NCI-H2171 treated with DMSO at 0.1 percent for 48 hours (cell line): ENCODE measurements around the gene DLK2.
"Not testable (repeated sequence)": the region's sequence is repeated elsewhere in the genome, so short reads cannot be mapped to it uniquely, and the experiment has no call there.

ENCODE experiments used
- DNase-seq: peaks from one replicate; lab custom pipeline; 2025; lab: John Stamatoyannopoulos, UW

The DLK2 gene, protein sequence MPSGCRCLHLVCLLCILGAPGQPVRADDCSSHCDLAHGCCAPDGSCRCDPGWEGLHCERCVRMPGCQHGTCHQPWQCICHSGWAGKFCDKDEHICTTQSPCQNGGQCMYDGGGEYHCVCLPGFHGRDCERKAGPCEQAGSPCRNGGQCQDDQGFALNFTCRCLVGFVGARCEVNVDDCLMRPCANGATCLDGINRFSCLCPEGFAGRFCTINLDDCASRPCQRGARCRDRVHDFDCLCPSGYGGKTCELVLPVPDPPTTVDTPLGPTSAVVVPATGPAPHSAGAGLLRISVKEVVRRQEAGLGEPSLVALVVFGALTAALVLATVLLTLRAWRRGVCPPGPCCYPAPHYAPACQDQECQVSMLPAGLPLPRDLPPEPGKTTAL

DNA sequence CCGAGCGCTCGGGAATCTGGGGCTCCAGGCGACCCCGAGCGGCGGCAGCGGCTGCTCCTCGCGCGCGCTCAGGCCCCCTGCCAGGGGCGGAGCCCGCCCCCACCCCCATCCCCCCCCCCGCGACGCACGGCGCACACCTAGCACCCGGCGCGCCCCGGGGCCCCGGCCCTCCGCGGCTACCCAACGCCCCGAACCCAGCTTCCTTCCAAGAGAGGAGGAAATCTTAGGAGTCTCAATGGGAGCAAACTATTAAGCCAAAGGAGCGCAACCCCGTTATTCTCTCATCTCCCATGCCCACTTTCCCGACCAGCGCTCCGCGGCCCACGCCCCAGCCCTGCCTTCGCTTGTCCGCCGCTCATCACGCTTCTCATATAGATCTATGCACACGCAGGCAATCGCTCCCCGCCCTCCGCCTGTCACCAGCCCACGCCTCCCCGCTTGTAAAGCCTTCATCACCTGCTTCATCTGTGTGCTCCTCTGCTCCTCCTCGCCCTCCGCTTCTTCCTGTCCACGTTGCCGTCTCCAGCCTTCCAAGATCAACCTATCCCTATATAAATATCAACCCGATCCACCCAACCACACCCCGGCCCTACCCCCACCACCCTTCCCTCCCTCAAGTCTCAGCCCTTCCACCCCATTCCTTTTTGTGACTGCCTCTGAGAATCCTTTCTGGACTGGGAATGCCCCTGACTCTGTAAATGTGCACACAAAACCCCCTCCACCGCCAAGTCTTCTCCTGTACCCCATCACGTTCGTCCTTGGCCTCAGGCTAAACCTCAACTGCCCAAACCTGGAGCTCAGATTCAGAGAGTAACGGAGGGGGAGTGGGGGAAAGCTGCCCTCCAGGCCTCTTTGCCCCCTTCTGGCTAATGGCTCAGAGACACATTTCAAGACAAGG, at the start of gene DLK2:
Gene DLK2 (minus strand): TSS at position 18 of the 898 bp plus-strand sequence. CDS start 723 bp downstream, outside the sequence.
- DNase-seq, result peak; percentile 68

DNA sequence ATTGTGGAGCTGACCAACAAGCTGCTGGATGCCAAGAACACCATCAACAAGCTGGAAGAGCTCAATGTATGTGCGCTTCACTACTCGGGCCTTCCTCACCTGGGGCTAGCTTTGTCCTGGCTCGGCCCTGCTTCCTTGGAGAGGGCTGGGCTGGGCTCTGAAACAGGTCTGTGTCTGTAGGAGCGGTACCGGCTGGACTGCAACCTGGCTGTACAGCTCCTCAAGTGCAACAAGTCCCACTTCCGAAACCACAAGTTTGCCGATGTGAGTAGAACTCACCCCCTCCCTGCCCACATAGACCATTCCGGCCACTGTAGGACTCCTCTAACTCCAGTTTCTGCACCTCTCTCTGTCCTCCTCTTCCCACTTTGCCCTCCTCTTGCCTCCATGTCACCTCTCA, 48.1 kb upstream of the DLK2 start:
- no peak for DNase-seq

DNA sequence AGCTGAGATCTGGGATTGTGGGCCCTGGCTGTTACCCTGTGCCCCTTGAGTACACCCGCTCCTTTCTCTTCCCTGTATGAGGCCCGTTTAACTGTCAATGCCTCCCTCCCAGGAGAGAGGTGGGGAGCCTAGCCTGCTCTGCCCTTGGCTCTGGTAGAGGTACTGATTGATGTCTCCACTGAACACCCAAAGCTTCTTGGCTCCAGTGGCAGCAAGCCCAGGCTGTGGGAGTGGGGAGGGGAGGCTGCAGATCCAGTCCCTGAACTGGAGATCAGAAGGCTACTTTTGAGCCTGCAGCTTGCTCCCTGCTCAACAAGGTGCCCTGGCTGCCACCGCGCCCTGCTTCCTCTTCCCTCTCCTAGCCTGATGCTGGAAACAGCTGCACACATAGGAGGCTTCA, 47.3 kb upstream of the DLK2 start:
- no peak for DNase-seq

DNA sequence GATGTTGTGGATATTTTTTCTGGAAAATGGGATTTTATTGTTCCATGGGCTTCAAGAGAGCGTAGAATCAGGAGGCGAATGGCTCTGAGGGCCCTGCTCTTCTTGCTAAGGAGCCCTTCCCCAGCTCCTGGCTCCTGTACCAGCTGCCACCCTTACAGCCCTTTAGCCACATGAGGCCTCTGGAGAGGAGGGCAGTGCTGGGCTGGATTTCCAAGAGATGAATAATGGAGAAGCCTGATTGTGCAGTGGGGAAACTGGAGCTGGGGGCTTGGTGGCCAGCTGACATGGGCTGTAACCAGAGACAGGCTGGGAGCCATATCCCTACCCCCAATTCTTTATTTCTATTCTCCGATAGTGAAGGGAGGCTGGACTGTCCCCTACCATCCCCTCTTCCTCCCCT, 45.6 kb upstream of the DLK2 start:
- DNase-seq, result no peak

DNA sequence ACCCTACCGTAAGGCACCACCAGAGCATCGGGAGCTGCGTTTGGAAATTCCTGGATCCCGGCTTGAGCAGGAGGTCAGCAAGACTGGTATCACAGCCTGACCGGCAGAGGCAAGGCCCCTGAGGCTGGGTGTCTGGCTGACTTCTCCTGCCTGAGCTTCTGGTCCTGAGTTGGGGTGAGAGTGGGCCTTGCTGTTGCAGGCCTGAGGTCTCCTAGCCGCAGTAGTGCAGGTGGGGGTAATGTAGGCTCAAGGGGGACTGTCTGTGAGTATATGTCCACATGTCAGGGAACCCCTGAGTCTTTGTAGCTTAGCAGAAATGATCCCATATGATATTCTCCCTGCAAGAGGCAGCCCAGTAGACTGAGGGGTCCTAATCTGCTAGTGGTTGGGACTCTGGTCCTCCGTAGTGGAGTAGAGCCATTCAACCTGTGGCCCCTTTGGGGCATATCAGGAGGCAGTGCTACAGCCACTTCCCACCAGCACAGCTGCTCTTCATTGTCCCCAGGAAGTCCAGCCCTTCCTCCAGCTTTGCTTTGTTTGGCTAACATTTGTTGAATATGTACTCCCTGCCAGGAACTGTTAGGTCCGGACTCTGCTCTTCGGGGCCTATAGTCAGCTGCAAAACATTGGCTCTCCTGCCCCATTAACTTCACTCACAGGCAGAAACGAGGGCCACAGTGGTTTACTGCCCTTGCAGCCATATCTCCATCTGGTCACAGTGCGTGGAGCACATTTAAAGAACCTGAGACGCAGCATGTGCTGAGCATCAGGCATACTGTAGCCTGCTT, 43.9 kb upstream of the DLK2 start:
- DNase-seq, result no peak

DNA sequence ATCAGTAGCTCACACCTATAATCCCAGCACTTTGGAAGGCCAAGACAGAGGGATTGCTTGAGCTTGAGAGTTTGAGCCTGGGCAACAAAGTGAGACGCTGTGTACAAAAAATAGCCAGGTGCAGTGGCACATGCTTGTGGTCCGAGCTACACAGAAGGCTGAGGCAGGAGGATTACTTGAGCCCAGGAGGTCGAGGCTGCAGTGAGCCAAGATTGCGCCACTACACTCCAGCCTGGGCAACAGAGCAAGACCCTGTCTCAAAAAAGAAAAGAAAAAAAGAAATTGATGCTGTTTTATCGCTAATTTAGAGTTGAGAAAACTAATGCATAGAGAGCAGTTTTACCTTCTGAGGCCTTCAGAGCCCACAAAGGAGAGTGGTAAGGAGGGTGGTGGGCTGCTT, 42.9 kb upstream of the DLK2 start:
- not testable (repeated sequence) for DNase-seq

DNA sequence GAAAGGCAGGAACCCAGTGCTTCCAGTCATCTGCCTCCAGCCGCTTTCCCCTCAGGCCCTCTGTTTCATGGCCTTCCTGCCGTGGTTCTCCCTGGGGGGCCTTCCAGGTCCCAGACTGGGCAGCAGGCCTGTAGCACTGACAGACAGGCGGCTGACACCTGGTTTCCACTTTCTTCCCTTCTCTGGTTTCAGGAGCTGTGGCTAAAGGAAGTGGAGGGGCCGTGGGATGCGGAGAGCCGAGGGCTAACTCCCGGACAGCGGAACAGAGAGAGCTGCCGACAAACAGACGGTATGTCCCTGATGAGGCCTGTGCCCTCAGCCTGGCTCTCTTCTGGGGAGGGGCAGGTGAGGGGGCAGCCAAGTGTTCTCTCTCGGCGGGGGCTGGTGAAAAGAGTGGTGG, 42.3 kb upstream of the DLK2 start:
- DNase-seq, result no peak

DNA sequence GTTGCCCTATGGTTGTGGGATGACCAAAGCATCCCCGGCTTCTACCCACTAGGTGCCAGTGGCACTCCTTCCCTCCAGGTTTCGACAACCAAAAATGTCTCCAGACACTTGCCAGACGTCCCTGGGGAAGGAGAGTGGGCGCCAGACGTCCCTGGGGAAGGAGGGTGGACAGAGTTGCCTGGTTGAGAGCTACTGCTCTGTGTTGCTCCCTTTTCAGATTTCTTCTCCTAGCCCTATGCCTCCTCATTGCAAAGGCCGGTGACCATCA, 41.7 kb upstream of the DLK2 start:
- no peak for DNase-seq

DNA sequence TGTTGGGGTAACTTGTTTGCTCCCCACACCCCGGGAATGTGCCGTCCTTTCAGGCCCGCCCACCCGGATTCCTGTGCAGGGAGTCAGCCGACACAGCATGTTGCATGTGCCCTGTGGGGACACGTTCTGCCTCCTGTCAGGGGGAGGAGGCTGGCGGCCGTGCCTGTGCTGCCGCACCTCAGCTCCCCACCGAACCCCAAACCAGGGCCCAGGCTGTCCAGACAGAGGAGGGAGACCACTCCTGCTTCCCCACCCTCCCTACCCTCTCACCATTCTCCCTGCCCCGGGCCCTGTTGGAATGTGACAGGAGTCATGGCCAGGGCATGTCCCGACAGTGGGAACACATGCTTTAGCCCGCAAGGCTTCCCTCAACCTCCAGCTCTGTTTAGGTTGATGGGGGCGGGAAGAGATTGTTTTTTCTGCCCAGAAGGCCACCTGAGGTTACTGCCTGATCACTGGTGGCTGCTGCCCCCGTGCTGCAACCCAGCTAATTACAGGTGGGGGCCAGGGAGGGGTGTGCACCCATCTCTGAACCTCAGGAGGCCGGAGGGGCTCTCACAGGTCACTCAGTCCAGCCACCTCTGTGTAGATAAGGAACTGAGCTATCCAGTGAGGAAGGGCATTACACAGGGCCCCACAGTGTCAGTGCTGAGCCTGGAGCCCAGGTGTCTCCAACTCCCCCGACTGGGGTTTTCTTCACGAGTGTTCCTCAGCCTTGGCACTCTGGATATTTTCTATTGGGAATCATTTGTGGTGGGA, 41.2 kb upstream of the DLK2 start:
- DNase-seq, result no peak

DNA sequence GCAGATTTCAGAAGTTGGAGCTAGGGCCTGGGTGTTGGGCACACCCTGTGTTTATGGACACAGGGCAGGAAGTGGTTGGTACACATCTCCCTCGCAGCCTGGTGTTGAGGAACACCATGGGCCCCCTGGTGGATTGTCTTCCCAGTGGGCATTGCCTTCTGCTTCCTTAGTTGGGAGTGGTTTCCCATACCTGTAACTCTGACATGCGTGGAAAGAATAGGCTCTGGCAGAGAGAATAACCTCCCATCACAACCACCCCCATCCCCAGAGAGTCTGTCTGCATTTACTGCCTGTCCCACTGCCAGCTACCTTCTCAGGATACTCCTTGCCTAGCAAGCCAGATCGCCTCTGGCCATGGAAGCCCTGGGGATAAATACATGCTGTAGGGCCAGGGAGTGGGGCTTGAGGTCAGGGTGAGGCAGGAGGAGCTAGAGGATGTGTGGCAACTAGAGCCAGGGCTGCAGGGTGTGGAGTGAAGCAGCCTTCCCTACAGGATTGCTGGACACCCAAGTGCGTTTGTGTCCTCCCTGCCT, 40.1 kb upstream of the DLK2 start:
- no peak for DNase-seq

DNA sequence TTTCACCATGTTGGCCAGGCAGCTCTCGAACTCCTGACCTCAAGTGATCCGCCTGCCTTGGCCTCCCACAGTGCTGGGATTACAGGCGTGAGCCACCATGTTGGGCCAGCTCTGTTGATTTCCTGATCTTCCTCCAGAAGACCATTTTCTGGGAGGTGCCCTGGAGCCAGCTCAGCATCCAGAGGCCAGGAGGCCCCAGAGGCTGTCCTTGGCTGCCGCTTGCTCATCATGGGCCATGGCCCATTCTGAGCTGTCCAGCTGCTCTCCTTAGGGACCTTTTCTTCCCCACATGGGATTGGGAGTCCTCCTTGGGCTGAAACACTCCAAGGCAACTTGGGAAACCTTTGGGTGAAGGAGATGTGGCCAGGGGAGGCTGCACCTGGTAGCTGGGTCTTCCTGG, 39.4 kb upstream of the DLK2 start:
- DNase-seq, result no peak

DNA sequence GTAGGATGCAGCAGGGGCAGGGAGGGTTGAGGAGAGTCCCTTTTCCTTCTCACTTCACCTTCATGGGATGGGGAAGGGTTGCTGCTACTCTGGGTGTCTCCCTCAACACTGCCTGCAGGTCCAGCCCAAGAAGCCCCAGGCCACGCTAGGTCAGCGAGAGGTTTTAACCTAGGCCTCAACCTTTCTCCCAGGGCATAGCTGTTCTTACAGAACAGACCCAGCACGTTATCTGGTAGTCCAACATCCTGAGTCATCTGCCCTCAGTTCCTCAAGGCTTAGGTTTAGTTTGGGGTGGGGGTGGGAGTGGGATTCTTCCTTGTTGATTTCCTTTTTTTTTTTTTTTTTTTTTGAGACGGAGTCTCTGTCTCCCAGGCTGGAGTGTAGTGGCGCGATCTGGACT, 39.0 kb upstream of the DLK2 start:
- no peak for DNase-seq

DNA sequence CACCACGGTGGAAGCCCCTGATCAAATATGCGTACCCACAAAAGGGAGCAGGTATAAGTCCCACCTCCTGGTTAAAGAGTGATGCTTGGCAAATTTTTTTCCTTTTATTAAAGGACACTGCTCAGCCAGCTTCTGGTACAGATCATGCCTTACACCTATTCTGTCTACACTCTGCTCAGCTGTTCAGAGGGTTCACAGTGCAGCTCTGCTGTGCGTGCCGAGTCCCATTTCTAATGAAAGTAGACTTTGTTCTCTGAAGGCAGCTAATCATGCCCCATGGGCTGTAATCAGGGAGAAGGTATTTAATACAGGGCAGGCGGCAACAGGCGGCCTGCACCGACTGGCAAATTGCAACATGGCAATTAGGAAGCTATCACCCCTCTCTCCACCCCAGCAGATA, 38.5 kb upstream of the DLK2 start:
- no peak for DNase-seq

DNA sequence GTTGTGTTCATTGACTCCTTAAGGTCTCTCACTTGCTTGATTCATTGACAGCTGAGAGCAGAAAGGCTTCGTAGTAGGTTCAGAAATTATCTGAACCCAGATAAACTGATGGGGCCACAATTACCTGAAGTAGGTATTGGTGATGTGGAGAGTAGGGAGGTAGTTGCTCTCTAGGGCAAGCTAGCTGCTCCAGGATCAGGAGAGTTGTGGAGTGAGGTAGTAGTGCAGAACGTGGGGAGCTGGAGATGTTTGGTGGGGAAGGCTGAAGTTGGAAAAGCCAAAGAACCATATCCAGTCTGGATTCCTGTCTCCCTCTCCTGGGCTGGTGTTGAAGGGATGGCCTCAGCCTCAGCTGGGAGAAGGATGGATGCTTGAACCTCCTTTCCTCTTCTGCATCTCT, 37.9 kb upstream of the DLK2 start:
- no peak for DNase-seq

DNA sequence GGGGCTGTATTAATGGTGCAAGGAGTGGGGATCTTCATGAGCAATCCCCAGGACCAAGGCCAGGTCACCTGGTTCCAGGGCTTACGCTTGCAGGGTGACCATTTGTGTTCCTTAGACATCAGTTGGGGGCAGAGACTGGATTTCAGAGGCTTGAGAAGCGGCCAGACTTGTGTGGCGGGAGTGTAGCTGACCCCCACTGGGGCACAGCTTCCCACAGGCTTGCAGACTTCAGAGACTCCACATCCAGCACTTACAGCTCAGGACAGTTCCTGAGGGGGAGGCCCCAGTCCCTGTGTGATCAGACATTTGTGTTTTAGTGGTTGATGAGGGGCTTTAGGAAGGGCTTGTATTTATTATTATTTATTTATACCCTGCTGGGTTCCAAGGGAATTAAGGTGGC, 37.3 kb upstream of the DLK2 start:
- DNase-seq, result no peak

DNA sequence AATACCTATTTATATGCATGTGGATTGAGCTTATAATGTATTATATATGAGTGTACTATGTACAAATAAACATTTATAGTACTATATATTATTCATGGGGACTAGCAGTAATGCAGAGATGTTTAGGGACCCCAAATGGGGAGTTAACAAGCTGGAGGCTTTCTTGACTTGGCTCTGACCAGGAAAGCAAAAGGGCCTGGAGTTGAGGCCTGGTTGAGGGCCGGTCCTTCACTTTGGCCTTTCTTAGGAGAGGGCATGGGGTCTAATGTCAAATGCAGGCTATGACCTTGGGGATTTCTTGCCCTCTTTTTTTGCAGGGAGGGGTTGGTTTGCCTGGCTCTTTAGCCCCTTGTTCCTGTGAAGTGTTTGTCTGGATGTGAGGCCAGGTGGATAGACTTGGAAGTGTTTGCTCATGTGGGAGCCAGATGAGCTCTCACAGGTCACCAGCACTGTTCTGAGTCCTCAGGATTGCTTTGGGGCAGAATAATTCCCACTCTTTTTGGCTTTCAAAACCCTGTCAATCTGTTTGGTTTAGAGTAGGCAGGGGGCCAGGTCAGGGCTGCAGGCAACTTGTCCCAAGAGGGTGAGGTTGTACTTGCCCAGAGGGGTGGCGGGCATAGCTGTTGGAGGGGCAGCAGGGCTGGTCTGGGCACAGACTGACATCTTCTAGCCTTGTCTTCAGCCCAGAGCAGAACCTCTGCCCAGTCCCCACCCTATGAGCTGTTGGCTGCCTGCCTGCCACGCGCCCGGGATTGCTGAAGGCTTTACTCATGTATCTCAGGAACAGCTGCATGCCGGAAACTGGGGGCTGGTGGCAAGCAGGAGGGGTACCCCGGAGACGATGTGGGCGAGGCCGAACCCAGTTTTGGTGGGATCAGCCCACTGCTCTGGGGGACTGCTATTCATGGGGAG, 36.7 kb upstream of the DLK2 start:
- DNase-seq, result no peak

DNA sequence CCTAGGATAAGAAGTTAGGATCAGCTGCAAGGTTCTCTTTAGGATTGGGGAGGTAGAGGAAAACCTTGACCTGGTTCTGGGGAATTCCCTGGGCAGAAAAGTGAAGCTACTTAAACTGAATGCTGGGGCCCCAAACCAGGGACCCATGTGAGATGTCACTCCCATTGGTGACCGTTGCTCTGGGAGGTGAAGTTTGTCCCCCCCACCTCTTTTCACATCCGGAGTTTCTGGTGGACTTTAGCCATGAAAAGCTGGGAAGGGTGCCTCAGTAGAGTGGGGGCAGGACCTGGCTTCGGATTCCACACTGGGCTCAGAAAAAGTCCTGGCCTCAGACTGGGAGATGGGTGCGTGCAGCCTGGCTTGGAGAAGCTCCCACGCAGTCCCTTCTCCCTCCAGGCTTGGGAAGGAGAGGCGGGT, 35.2 kb upstream of the DLK2 start:
- no peak for DNase-seq

DNA sequence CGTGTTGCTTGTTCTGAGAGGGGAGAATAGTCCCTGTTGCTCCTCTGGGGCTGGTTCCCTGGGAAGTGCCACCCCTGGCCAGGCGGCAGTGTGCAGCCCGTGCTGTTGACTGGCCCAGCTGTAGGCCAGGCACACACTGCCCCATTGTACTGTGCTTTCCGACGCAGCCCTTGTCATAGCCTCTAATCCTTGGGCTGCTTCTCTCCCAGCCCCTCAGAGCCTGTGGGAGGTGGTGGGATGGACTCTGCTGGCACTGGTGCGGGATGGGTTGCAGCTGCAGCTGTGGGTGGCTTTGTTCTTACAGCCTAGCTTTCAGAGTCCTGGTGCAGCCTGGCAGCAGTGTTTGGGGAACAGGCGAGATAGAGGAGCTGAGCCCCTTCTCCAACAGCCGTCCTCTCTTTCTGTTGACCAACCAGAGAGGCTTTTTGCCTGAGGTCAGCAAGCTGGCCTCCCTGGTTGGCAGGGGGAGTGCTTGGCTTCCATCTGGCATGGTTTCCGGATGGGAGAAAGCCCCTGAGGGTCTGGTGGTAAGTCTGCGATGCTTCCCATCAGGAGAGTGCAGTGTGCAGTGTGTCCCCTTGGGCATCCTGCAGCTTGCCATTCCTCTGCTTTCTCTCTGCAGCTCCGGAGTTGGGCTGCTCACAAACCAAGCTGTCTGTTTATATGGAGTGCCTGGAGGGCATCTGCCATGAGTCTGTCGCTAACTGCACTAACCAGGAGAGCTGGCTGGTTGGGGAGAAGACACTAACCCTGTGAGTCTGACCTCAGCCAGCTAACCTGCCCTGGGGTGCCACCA, 34.1 kb upstream of the DLK2 start:
- no peak for DNase-seq

DNA sequence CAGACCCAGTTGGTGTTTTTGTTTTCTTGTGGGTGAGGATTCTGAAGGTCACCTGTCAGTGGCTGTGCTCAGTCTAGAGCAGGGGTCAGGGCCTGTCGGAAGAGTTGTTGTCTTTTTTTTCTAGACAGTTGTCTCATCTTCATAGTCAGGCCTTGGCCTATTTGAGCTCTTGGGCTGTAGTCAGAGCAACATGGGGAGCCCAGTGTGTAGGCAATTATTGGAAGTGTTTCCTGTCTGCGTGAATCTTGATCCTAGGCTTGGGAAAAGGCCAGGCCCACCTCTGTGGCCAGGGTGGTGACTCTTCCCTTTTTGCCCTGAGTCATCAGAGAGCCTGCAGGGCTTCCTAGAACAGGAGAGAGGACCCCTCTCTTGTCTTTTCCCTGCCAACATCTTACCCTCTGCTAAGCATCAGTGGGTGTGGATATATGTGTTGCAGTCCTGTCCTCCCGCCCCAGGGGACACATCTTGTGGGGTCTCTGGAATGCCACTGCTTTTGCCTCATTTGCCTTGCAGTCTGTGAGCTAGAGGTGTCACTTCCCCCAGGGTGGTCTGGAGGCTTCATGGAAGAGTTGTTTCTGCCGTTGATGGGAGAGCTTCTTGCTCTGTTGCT, 33.4 kb upstream of the DLK2 start:
- no peak for DNase-seq
